Stimulated activated CD4-positive, alpha-beta T cell treated with anti-CD3 and anti-CD28 coated beads, Interleukin-1b, Interleukin-23, amount 100 ng/mL, for 24 hours (primary cell): ENCODE measurements around the gene STPG2.
"Not testable (repeated sequence)": the region's sequence is repeated elsewhere in the genome, so short reads cannot be mapped to it uniquely, and the experiment has no call there.

ENCODE experiments used
- DNase-seq, 4 experiments: peaks; one replicate each; pipeline ENCODE4 v3.0.0-alpha.2; 2020; ENCODE audit warnings: low read depth in 4 of 4, low spot score in 1 of 4

STPG2 gene

GRCh38 chr4:97952763-97953162 lies 190.5 kb downstream of the STPG2 start:
- DNase-seq, result no peak

- DNase-seq, result no peak
These were observed 192.4 kb downstream of the STPG2 start for GRCh38 chr4:97950836-97951235.

- no peak for DNase-seq
These were observed 200.3 kb downstream of the STPG2 start for GRCh38 chr4:97942951-97943350.

GRCh38 chr4:97942137-97942536 lies 201.1 kb downstream of the STPG2 start:
- DNase-seq, result no peak

GRCh38 chr4:97938141-97938540 lies 205.1 kb downstream of the STPG2 start:
- DNase-seq, result no peak

GRCh38 chr4:97924341-97924958 lies 218.8 kb downstream of the STPG2 start:
- no peak for DNase-seq

- DNase-seq, result no peak
These were observed 220.2 kb downstream of the STPG2 start for GRCh38 chr4:97923096-97923495.

- DNase-seq, result no peak
These were observed 226.2 kb downstream of the STPG2 start for GRCh38 chr4:97917115-97917514.

- DNase-seq, result no peak
These were observed 231.1 kb downstream of the STPG2 start for GRCh38 chr4:97912156-97912555.

GRCh38 chr4:97911236-97911906 lies 231.9 kb downstream of the STPG2 start:
- no peak for DNase-seq

GRCh38 chr4:97910005-97910404 lies 233.3 kb downstream of the STPG2 start:
- no peak for DNase-seq

- DNase-seq, result not testable (repeated sequence)
These were observed 239.7 kb downstream of the STPG2 start for GRCh38 chr4:97903436-97904189.

- DNase-seq, result no peak
These were observed 243.0 kb downstream of the STPG2 start for GRCh38 chr4:97900229-97900628.

GRCh38 chr4:97892592-97893266 lies 250.5 kb downstream of the STPG2 start:
- no peak for DNase-seq

- DNase-seq, result no peak
These were observed 263.3 kb downstream of the STPG2 start for GRCh38 chr4:97879942-97880341.

GRCh38 chr4:97868097-97868496 lies 275.2 kb downstream of the STPG2 start:
- DNase-seq, result no peak

GRCh38 chr4:97867557-97868091 lies 275.7 kb downstream of the STPG2 start:
- DNase-seq, result no peak

GRCh38 chr4:97866821-97867556 lies 276.3 kb downstream of the STPG2 start:
- DNase-seq, result no peak

GRCh38 chr4:97851115-97851514 lies 292.2 kb downstream of the STPG2 start:
- no peak for DNase-seq

- no peak for DNase-seq
These were observed 297.5 kb downstream of the STPG2 start for GRCh38 chr4:97845758-97846157.

GRCh38 chr4:97841512-97841911 lies 301.8 kb downstream of the STPG2 start:
- DNase-seq, result no peak
